OCI-LY7 (cell line): ENCODE measurements around the gene BTBD2. TPM values are rescaled to one million over a fixed set of nuclear protein-coding genes. Genes with fewer than 3 reads are reported as not detected.

Experiments used
- BruUV-seq: library from RNA; stranded (reverse); fragments of 400-500 nt; replicated peaks from 2 replicates; lab custom pipeline; 2021; lab: Mats Ljungman, UMichigan
- CTCF ChIA-PET: fragments of 300-600 bp; sonication (Branson Sonifier 250); formaldehyde crosslinking; loops from one replicate; lab custom pipeline; 2022; ENCODE audit warnings: antibody characterized with exemption; ENCODE audit not compliant: unreplicated experiment; lab: Charles Lee
- POLR2A ChIA-PET: fragments of 300-600 bp; sonication (Branson Sonifier 250); formaldehyde crosslinking; loops from one replicate; lab custom pipeline; 2022; ENCODE audit warnings: antibody characterized with exemption; lab: Charles Lee
- DNase-seq: peaks from one replicate; pipeline ENCODE4 v3.0.0-alpha.2; 2015; ENCODE audit warnings: low spot score
- H2AFZ ChIP-seq: fragments of 200-600 bp; sonication (generic), shearing (Covaris generic); 2 replicates; pipeline ENCODE4 v1.6.1; 2014; ENCODE audit warnings: mild to moderate bottlenecking, antibody characterized with exemption, low read length, moderate library complexity
- H3K27ac ChIP-seq: fragments of 200-600 bp; sonication (generic); 2 replicates; pipeline ENCODE4 v1.5.1; 2014; ENCODE audit warnings: mixed run types, low read depth, mild to moderate bottlenecking, moderate library complexity, low read length, inconsistent platforms; ENCODE audit not compliant: poor library complexity, severe bottlenecking
- H3K36me3 ChIP-seq: fragments of 200-600 bp; sonication (generic); 2 replicates; pipeline ENCODE4 v1.6.1; 2014; ENCODE audit warnings: mild to moderate bottlenecking, antibody characterized with exemption, low read length, moderate library complexity, mixed read lengths; ENCODE audit not compliant: insufficient read depth
- H3K4me1 ChIP-seq: fragments of 200-600 bp; sonication (generic); 2 replicates; pipeline ENCODE4 v1.5.1; 2014; ENCODE audit warnings: mild to moderate bottlenecking, low read length; ENCODE audit not compliant: insufficient read depth, poor library complexity, severe bottlenecking
- H3K4me2 ChIP-seq: fragments of 200-600 bp; sonication (generic); 2 replicates; pipeline ENCODE4 v1.6.1; 2014; ENCODE audit warnings: mild to moderate bottlenecking, low read length
- H3K4me3 ChIP-seq: fragments of 200-600 bp; sonication (generic); 2 replicates; pipeline ENCODE4 v1.5.1; 2014; ENCODE audit warnings: mild to moderate bottlenecking, low read depth, low read length; ENCODE audit not compliant: poor library complexity, severe bottlenecking
- H3K79me2 ChIP-seq: fragments of 200-600 bp; sonication (generic); 2 replicates; pipeline ENCODE4 v1.6.1; 2016; ENCODE audit warnings: low read depth, mild to moderate bottlenecking, low read length, moderate library complexity, mixed read lengths; ENCODE audit not compliant: insufficient read depth
- H3K9me2 ChIP-seq: fragments of 200-600 bp; sonication (generic); 2 replicates; pipeline ENCODE4 v1.6.1; 2016; ENCODE audit warnings: mild to moderate bottlenecking, low read length, mixed read lengths; ENCODE audit not compliant: insufficient read depth
- H3K9me3 ChIP-seq: fragments of 200-600 bp; sonication (generic); 2 replicates; pipeline ENCODE4 v1.6.1; 2014; ENCODE audit warnings: mild to moderate bottlenecking, mixed run types, low read length, mixed read lengths
- H4K20me1 ChIP-seq: fragments of 200-600 bp; sonication (generic); 2 replicates; pipeline ENCODE4 v1.6.1; 2014; ENCODE audit warnings: mild to moderate bottlenecking, antibody characterized with exemption, low read length, moderate library complexity, mixed read lengths; ENCODE audit not compliant: insufficient read depth
- CTCF ChIP-seq: fragments of 200-600 bp; sonication (generic); conservative IDR thresholded peaks from 2 replicates; pipeline ENCODE4 v1.5.1; 2014; ENCODE audit warnings: mild to moderate bottlenecking, antibody characterized with exemption, low read length, moderate library complexity, mixed read lengths
- EZH2phosphoT487 ChIP-seq: fragments of 200-600 bp; sonication (generic); IDR thresholded peaks from 2 replicates; pipeline ENCODE4 v1.6.1; 2018; ENCODE audit warnings: low read depth, borderline replicate concordance, mild to moderate bottlenecking, mixed run types, antibody characterized with exemption, low read length, moderate library complexity, mixed read lengths
- intact Hi-C: fragments of 100-400 bp; cut with micrococcal nuclease; formaldehyde crosslinking; loops from one replicate; pipeline ENCODE4 v1.10.0; 2022; ENCODE audit not compliant: unreplicated experiment
- total RNA-seq, 2 experiments: library from RNA; depleted of rRNA in 1 of 2; stranded (reverse); fragments of >200 nt in 1 of 2; shearing (Covaris generic) in 1 of 2; gene quantifications; 2 replicates each; pipeline ENCODE4 v1.2.3, GENCODE V29; 2014 to 2022

Gene BTBD2
- total RNA-seq, 2 experiments from 2014 or later, result 53.9 to 91.6 TPM

GRCh38 chr19:1992759-1993260 is 22.7 kb downstream of the BTBD2 start:
- no peak overlapping the region for H2AFZ ChIP-seq
- no peak overlapping the region for H3K4me2 ChIP-seq
- no peaks in the 10 kb centered on the region for H3K4me1 ChIP-seq
- no peak overlapping the region for H3K4me3 ChIP-seq
- TF ChIP-seq CTCF, result no peak
- no peak for TF ChIP-seq EZH2phosphoT487
- ChIA-PET CTCF (no interaction called here), POLR2A (no interaction called here)
- no peaks in the 10 kb centered on the region for H3K79me2 ChIP-seq
- no peaks in the 10 kb centered on the region for H3K9me2 ChIP-seq
- H3K36me3 ChIP-seq, result peaks cover 78% of the 10 kb centered on the region
- peak; percentile 40 for DNase-seq
- H4K20me1 ChIP-seq, result no peaks in the 10 kb centered on the region
- no peak overlapping the region for H3K27ac ChIP-seq
- intact Hi-C loops, result no loop called here
- H3K9me3 ChIP-seq, result 0 out of 2 replicates have a peak, but pooled peaks cover 4% of the 10 kb centered on the region
- BruUV-seq, result no TSS peak

- H3K9me2 ChIP-seq, result no peaks in the 10 kb centered on the region
- no peak for DNase-seq
- peaks cover 79% of the 10 kb centered on the region for H3K36me3 ChIP-seq
- no peaks in the 10 kb centered on the region for H4K20me1 ChIP-seq
- no peaks in the 10 kb centered on the region for H3K4me1 ChIP-seq
- TF ChIP-seq EZH2phosphoT487 (no peak), CTCF (no peak)
- intact Hi-C loops, result no loop called here
- 0 out of 2 replicates have a peak, but pooled peaks cover 4% of the 10 kb centered on the region for H3K9me3 ChIP-seq
- no peak overlapping the region for H3K4me2 ChIP-seq
- no TSS peak for BruUV-seq
- no peak overlapping the region for H3K27ac ChIP-seq
- H3K79me2 ChIP-seq, result no peaks in the 10 kb centered on the region
- H2AFZ ChIP-seq, result no peak overlapping the region
- no peak overlapping the region for H3K4me3 ChIP-seq
- ChIA-PET CTCF (no interaction called here), POLR2A (no interaction called here)
Measured at GRCh38 chr19:1991018-1991913, 24.2 kb downstream of the BTBD2 start.
